ENCODE data around the gene LMTK2.

DNA sequence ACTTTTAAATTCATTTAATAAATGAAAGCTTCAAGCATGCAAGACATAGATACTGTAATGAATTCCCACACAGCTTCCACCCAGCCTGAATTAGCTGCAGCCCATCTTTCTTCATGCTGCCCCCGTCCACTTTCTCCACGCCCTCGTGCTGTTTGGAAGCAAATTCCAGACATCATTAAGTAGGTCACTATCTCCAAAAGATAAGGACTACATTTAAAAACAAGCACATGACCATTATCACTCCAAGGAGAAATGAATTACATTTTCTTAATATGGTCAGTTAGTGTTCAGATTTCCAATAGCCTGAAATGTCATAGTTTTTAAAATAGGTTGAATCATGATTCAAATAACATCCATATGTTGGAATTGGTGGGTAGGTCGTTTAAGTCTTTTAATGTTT lies 24.3 kb downstream of the LMTK2 start:
- TF ChIP-seq, protein P1, sequence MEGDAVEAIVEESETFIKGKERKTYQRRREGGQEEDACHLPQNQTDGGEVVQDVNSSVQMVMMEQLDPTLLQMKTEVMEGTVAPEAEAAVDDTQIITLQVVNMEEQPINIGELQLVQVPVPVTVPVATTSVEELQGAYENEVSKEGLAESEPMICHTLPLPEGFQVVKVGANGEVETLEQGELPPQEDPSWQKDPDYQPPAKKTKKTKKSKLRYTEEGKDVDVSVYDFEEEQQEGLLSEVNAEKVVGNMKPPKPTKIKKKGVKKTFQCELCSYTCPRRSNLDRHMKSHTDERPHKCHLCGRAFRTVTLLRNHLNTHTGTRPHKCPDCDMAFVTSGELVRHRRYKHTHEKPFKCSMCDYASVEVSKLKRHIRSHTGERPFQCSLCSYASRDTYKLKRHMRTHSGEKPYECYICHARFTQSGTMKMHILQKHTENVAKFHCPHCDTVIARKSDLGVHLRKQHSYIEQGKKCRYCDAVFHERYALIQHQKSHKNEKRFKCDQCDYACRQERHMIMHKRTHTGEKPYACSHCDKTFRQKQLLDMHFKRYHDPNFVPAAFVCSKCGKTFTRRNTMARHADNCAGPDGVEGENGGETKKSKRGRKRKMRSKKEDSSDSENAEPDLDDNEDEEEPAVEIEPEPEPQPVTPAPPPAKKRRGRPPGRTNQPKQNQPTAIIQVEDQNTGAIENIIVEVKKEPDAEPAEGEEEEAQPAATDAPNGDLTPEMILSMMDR (IDR thresholded peaks at IDR 0.05) = no peak
- no peak for TF ChIP-seq EZH2 (IDR thresholded peaks at IDR 0.05; ENCODE audit: borderline replicate concordance, insufficient read depth, low read depth, low read length, poor library complexity, severe bottlenecking)

Measured in B cell (primary cell).